BE2C (cell line): ENCODE measurements around the gene USPL1. TPM values are rescaled to one million over a fixed set of nuclear protein-coding genes. Genes with fewer than 3 reads are reported as not detected.

Experiments used
- DNase-seq: peaks from one replicate; pipeline ENCODE4 v3.0.0-alpha.2; 2020
- H3K27me3 ChIP-seq: fragments of 250-450 bp; sonication (Bioruptor Pico); 2 replicates; pipeline ENCODE4 v1.5.1; 2020; ENCODE audit warnings: mild to moderate bottlenecking
- H3K36me3 ChIP-seq: fragments of 250-450 bp; sonication (Bioruptor Pico); 2 replicates; pipeline ENCODE4 v1.5.1; 2020; ENCODE audit warnings: mild to moderate bottlenecking
- H3K4me1 ChIP-seq: fragments of 250-450 bp; sonication (Bioruptor Pico); 2 replicates; pipeline ENCODE4 v1.5.1; 2020
- H3K4me3 ChIP-seq: 2 replicates; pipeline ENCODE4 v1.5.1; 2011; ENCODE audit warnings: low read depth, low read length
- H3K9me3 ChIP-seq: fragments of 250-450 bp; sonication (Bioruptor Pico); 2 replicates; pipeline ENCODE4 v1.5.1; 2020
- polyA plus RNA-seq: library from polyadenylated mRNA; unstranded; fragments of >200 nt; gene quantifications from one replicate; pipeline ENCODE4 v1.2.1, GENCODE V29; 2012; ENCODE audit warnings: low read depth, missing spikeins; ENCODE audit not compliant: insufficient read length, insufficient read depth
- TF ChIP-seq, protein P1 (sequence below): IDR thresholded peaks from 2 replicates; pipeline ENCODE4 v1.5.1; 2012; ENCODE audit warnings: mild to moderate bottlenecking, low read depth, low read length

The USPL1 gene
- 65.9 TPM for polyA plus RNA-seq

DNA sequence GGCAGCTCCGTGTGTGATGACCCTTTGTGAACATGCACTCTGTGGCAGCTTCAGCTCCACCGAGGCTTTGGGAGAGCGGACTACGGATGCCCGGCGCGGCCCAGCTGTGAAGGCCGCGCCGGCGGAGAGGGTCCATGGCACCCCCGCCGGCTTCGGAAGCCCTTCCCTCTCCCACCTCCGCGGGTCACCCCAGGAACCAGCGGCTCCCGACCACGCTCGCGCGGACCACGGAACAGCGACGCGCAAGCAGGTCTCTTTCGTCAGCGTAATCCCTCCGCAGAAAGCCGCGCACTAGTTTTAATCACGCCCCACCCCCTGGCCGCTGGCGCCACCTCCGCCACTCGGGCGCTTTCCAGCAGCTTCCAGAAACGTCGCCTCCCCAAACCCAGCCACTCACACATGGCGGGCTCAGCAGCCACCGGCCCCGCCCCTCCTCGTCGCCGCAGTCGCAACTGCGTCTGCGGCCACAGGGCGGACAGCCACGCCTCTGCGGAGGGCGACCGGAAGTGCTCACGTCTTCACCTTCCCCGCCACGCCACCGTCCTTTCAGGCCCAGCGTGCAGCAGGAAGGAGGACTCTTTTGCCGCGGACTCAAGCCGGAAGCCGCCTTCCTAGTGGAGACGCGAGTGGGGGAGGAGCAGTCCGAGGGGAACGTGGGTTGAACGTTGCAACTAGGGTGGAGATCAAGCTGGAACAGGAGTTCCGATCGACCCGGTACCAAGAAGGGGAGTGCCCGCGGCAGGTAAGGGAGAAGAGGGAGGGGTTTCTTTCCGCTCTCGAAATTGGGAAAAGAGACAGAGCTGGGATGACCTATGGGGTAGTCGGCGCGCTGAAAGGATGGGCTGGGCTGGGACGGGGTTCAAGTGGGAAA, at the start of gene USPL1:
Gene USPL1 (plus strand): TSS at position 606 of the 871 bp plus-strand sequence. CDS start 3,221 bp downstream, outside the sequence.
- Histone ChIP-seq H3K36me3 (peaks cover 8% of the 10 kb centered on the region), H3K4me3 (peak within 1 kb of the TSS; percentile 95), H3K27me3 (no peaks in the 10 kb centered on the region), H3K9me3 (no peaks in the 10 kb centered on the region), H3K4me1 (no peaks in the 10 kb centered on the region)
- TF ChIP-seq, protein P1, sequence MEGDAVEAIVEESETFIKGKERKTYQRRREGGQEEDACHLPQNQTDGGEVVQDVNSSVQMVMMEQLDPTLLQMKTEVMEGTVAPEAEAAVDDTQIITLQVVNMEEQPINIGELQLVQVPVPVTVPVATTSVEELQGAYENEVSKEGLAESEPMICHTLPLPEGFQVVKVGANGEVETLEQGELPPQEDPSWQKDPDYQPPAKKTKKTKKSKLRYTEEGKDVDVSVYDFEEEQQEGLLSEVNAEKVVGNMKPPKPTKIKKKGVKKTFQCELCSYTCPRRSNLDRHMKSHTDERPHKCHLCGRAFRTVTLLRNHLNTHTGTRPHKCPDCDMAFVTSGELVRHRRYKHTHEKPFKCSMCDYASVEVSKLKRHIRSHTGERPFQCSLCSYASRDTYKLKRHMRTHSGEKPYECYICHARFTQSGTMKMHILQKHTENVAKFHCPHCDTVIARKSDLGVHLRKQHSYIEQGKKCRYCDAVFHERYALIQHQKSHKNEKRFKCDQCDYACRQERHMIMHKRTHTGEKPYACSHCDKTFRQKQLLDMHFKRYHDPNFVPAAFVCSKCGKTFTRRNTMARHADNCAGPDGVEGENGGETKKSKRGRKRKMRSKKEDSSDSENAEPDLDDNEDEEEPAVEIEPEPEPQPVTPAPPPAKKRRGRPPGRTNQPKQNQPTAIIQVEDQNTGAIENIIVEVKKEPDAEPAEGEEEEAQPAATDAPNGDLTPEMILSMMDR = no peak; the same call in 1 of the 2 replicates
- peak; percentile 98 for DNase-seq

DNA sequence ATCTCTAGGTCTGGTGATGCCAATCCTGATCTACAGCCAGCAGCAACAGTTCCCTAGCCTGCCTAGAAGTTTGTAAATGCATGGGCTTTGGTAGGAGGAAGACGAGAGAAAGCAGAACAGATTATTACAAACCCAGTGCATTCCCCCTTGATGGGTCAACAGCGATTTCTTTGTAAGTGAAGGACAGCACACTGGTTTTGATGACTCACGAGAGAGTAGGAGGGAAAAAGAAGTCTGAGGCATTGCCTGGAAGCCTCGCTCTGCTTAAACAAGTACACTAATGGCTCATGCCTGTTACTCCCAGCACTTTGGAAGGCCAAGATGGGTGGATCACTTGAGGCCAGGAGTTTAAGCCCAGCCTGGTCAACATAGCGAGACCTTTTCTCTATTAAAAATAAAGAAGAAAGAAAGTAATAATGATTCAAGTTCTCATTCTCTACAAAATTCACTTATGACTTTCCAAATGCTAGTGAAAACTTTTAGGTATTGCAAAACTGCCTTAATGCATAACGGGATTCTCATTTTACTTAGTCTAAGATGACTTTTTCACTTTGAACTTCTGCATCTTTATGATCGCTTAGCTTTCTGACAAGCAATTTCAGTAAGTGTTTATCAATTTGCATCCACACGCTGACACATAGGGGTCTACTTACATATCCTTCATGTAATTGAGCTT, 47.7 kb upstream of the USPL1 start:
- Histone ChIP-seq H3K4me3 (no peak overlapping the region), H3K4me1 (no peaks in the 10 kb centered on the region), H3K27me3 (no peaks in the 10 kb centered on the region), H3K9me3 (no peaks in the 10 kb centered on the region), H3K36me3 (no peaks in the 10 kb centered on the region)
- DNase-seq = peak; percentile 9
- TF ChIP-seq, protein P1 = no peak

DNA sequence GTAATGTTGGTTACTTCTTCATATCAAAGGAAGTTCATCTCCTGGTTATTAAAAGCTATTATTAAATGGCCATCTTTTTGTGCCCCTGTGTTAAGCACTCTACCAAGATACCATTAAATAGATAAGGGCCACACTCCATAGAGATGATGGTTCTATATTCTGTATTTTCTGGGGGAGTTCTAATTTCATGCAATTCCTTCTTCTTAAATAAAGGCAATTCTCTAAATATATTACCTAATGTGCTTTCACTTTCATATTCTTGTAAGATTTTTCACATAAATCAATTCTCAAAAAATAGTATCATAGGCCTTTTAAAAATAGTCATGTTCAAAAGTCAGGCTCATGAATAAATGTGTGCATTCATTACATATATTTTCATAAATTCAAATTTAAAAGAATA, 47.0 kb upstream of the USPL1 start:
- DNase-seq = no peak
- no peaks in the 10 kb centered on the region for H3K9me3 ChIP-seq
- TF ChIP-seq, protein P1 = no peak
- no peaks in the 10 kb centered on the region for H3K4me1 ChIP-seq
- no peaks in the 10 kb centered on the region for H3K36me3 ChIP-seq
- H3K27me3 ChIP-seq = no peaks in the 10 kb centered on the region
- no peak overlapping the region for H3K4me3 ChIP-seq

DNA sequence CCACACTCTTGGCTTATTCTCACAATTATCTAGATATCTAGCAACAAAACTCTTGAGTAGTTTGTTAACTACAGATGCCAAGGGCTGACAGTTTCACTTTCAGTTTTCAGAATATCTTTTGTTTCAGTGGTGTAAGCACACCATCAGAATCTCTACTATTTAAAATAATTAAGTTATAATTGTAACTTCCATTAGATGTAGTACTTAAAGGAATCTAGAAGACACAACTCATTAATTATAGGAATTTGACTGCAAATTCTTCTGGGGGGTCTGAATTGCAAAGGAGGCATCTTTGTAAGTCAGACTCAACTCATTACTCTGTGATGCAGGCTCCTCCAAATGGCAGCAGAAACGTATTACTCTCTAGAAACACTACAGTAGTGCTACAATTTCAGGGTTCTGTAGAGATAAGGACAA, 44.9 kb upstream of the USPL1 start:
- H3K36me3 ChIP-seq = no peaks in the 10 kb centered on the region
- no peaks in the 10 kb centered on the region for H3K9me3 ChIP-seq
- H3K4me1 ChIP-seq = no peaks in the 10 kb centered on the region
- no peaks in the 10 kb centered on the region for H3K27me3 ChIP-seq
- 0 out of 2 replicates have a peak overlapping the region, but pooled peaks have one; percentile 1 for H3K4me3 ChIP-seq
- TF ChIP-seq, protein P1 = peak; percentile 30; the same call in 1 of the 2 replicates
- no peak for DNase-seq

DNA sequence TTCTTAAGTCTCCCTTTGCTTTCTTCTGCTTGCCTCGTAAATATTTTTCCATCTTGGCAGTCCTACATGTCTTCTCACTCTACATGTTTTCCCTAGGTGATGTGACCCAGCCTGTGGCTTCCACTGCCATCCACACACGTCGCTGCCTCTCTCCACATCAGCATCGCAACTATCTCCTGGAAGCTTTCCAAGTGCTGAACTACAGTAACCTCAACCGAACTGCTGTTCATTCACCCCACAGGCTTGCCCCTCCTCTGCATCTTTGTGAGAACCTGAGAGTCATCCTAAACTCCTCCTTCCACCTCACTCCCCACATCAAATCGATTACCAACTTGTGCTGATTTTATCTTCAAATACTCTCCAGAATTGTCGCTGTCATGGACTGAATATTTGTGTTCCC, 41.2 kb upstream of the USPL1 start:
- no peaks in the 10 kb centered on the region for H3K4me1 ChIP-seq
- no peaks in the 10 kb centered on the region for H3K9me3 ChIP-seq
- peak; percentile 22 for DNase-seq
- no peaks in the 10 kb centered on the region for H3K36me3 ChIP-seq
- no peaks in the 10 kb centered on the region for H3K27me3 ChIP-seq
- no peak overlapping the region for H3K4me3 ChIP-seq
- TF ChIP-seq, protein P1 = no peak
